ENCODE measurements around the gene BIRC3.

DNA sequence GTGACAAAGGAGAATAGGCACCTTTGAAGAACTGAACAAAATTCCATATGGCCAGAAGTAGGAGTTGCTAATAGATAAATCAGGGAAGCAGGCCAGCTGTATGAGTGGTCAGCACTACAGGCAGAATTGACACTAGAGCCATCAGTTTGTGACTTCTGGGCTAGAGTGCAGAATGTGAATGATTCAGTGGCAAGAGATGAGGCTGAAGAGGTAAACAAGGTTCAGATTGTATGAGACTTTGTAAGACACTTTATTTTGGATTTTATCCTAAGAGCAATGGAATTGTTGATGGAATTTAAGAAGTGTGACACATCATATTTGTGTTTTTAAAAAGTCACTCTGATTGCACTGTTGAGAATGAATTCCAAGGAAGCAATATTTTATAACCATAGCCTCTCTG is 12.9 kb downstream of the BIRC3 start:
- TF ChIP-seq, protein P1, sequence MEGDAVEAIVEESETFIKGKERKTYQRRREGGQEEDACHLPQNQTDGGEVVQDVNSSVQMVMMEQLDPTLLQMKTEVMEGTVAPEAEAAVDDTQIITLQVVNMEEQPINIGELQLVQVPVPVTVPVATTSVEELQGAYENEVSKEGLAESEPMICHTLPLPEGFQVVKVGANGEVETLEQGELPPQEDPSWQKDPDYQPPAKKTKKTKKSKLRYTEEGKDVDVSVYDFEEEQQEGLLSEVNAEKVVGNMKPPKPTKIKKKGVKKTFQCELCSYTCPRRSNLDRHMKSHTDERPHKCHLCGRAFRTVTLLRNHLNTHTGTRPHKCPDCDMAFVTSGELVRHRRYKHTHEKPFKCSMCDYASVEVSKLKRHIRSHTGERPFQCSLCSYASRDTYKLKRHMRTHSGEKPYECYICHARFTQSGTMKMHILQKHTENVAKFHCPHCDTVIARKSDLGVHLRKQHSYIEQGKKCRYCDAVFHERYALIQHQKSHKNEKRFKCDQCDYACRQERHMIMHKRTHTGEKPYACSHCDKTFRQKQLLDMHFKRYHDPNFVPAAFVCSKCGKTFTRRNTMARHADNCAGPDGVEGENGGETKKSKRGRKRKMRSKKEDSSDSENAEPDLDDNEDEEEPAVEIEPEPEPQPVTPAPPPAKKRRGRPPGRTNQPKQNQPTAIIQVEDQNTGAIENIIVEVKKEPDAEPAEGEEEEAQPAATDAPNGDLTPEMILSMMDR (IDR thresholded peaks at IDR 0.05) = no peak
- no peak for TF ChIP-seq ZFX (IDR thresholded peaks at IDR 0.05; ENCODE audit: borderline replicate concordance)

Data from 22Rv1 (cell line).